HG03558 (cell line): ENCODE data around the gene CRYBG1.
"Not testable (repeated sequence)": the region's sequence is repeated elsewhere in the genome, so short reads cannot be mapped to it uniquely, and the experiment has no call there.

Experiments used
- ATAC-seq: cut with Tn5 transposase; IDR thresholded peaks from one replicate; pipeline ENCODE4 v1.9.1; 2021; ENCODE audit warnings: moderate number of reproducible peaks; ENCODE audit not compliant: unreplicated experiment; ENCODE audit errors: extremely low read depth

The CRYBG1 gene

GRCh38 chr6:106490030-106490429, 129.5 kb downstream of the CRYBG1 start:
- no peak for ATAC-seq

DNA sequence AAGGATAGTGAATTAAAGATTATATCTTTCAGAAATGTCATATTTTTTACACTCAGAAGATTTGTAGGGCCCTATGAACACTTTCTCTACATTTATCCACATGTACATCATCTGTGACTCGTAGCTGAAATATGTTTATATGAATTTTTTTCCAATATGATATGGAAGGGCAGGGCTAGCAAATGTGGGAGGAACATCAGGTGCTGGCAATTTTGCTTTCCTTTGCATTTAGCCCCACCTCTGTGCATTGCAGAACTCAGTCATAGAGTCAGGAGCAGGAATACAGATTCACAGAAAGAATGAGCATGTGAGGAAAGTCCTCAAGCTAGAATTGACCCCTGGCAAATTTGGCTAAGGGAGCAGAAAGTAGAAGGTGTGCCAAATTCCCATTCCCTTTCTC, 129.9 kb downstream of the CRYBG1 start:
- no peak for ATAC-seq

DNA sequence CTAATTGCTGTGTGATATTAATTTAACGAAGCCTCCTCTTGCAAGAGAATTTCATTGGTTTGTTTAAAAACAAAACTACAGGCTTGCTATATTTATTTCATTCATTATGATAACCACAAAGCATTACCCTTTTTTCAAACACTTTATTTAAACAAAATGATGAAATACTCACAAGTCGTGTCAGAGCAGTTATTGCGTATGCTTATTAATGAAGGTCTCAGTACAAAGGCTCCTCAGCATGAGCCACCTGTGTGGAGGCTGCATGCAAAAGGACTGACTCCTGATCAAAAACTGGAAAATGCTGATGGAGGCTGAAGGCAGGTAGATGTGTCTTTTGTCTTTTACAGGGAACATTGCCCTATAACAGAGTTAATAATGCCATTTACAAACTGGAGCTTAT, 130.5 kb downstream of the CRYBG1 start:
- no peak for ATAC-seq

- ATAC-seq: no peak
These were observed 134.5 kb downstream of the CRYBG1 start for GRCh38 chr6:106495014-106495413.

DNA sequence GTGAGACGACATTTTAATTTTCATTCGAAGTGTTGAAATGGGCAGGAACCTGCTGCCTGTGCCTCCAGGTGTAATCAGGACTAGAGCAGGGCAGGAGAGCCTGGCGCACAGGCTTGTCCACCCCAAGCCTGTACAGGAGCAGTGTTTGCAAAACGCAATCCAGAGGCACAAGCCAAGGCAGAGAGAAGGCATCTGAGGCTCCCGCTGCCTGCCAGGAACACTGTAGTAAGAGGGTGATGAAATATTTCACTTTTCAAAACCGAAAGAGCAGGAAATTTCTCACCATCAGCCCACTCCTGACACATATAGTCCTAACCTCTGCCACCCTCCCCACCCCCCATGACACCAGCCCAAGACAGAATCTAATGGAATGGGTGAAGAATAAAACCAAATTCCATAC, 136.3 kb downstream of the CRYBG1 start:
- ATAC-seq: no peak

- no peak for ATAC-seq
These were observed 141.4 kb downstream of the CRYBG1 start for GRCh38 chr6:106501960-106502371.

GRCh38 chr6:106502559-106502958, 142.0 kb downstream of the CRYBG1 start:
- no peak for ATAC-seq

DNA sequence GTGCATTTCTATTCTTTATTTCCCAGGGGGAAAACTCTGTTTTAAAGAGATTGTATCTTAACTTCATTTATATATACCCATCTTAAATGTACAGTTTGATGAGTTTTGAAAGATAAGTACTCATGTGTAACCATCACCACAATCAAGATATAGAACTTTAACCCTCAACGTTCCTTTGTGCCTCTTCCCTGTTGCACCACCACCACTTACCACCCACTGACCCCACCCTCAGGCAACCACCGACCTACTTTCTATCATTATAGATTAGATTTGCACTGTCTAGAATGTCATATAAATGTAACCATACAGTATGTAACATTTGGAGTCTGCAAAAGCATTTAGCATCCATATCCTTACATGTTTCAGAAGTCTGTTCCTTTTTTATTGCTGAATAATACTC, 147.8 kb downstream of the CRYBG1 start:
- no peak for ATAC-seq

- no peak for ATAC-seq
These were observed 148.3 kb downstream of the CRYBG1 start for GRCh38 chr6:106508834-106509233.

DNA sequence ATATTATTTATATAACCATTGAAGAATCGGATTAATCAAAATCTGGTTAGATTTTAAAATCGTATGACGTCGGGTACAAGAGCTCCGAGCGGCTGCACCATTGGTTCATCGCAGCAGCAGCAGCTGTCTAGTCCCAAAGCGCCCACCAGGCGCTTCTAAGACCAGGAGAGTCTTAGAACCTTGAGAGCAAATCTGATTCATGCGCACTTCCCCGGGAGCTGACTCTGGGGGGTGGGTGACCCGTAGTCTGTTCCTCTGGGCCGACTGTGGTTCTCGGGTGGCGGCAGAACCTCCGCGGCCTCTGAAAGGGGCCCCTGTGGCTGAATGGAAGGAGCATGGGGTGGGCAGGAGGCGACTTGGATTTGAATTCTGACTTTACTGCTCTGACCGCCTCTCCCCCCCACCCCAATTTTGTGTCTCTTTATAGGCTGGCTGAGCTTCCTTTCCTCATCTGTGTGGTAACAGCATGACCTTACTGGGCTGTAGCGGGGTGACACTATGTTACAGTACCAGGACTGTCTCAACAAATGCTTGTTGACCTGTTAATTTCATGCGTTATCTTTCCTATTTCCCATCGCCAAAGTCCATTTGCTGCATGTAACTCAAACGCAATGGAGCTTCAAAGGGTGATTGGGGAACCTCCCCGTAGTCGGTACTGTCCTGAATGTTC, 149.0 kb downstream of the CRYBG1 start:
- ATAC-seq: no peak

DNA sequence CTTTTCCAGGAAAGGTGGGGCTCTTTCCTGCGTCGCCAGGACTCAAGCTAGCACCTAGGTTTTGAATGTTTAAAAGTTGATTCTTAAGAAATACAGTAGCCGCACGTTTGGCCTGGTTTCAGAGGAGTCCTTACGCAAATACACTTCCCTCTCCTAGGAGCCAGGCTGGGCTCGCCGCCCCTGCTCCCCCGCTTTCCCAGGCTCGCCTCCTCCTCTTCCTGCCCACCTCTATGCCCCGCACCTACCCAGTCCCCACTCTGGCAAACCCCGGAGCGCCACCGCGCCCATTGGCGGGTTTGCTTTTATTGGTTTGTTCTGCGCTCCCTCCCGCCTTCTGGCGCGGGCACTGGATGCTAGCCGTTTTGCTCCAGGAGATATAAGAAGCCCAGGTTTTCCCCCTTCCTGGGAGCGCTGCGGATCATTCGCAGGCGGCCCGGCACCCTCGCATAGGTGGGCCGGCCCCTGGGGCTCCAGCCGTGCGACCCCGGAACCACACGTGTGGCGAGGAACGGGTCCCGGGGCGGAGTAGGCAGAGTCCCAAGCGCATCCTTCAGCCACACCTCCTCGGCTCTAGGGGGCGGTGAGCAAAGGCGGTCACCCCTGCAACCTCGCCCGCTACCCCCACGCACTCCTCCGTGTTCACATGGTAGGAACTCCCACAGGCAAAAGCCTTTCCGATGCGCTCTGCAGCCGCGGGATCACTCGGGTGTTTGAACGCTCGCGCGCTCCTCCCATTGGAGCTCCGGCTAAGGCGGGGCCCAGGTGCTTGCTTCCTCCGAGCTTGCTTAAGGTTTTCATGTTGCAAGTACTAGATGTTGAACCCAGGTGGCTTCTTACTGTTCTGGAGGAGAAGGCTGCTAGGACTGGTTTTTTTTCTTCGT, 149.8 kb downstream of the CRYBG1 start:
- ATAC-seq: peak; percentile 27

GRCh38 chr6:106511288-106512047, 151.0 kb downstream of the CRYBG1 start:
- ATAC-seq: no peak

GRCh38 chr6:106512048-106512967, 151.8 kb downstream of the CRYBG1 start:
- peak; percentile 33 for ATAC-seq

- ATAC-seq: no peak
These were observed 152.6 kb downstream of the CRYBG1 start for GRCh38 chr6:106512968-106513574.

DNA sequence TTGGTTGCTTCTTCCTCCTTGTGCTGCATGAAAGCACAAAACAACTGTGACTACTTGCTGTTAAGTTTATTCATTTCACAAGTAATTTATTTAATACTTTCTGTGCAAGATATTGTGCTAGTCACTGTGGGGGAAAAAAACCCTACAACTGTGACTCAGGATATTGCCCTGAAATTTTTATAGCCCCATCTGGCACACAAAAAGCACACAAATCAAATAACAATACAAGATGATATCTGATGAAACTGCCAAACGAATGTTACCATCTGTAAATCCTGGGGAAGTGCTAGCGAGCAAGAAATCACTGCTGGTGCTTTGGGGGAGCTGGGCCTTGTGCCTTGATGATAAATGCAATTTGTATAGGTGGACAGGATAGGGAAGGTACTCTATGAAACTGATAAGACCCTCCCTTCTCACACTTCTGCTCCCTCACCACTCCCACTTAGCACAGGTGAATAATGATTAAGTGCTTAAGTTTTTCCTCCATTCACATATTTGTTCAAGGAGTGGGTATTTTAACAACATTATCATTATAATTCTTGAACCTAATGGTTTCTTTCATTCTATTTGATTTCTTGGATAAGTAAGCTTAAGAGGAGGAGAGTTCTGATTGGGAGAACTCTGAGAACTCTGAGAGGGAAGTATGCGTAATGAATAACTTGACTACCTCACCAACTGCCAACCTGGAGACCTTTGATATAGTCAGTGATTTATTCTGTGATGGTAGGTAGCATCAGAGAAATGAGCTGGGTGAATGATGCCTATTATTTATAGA, 153.5 kb downstream of the CRYBG1 start:
- ATAC-seq: no peak

DNA sequence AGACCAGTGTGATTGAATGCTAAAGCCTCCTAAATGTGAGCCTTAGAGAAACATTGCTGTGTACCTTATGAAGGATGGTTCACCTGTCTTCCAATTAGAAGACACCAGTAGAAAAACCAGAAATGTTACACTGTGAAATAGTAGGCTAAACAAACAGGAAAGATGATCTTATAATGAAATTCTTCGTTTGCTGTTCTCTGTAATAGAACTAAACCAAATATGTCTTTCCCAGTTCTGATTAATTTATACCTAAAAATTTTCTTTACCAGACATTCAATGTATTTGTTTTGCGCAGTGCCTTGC, 154.0 kb downstream of the CRYBG1 start:
- ATAC-seq: no peak

- not testable (repeated sequence) for ATAC-seq
These were observed 155.1 kb downstream of the CRYBG1 start for GRCh38 chr6:106515582-106515981.

DNA sequence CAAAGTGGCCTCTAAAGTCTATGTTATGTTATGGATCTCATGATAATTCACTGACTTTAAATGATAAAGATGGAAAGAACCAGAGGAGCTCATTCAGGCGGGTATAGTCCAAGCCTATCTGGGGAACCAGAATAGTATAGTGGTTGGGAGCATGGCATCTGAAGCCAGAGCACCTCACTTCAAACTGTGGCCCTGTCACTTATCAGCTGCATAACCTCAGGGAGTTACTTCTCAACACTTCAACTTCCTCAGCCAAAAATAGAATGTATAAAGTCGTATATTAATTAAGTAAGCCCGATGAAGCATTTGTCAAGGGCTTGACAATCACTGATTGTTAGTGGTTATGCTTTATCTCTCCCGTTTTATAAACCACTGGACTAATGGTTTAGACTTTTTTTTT, 156.1 kb downstream of the CRYBG1 start:
- no peak for ATAC-seq

DNA sequence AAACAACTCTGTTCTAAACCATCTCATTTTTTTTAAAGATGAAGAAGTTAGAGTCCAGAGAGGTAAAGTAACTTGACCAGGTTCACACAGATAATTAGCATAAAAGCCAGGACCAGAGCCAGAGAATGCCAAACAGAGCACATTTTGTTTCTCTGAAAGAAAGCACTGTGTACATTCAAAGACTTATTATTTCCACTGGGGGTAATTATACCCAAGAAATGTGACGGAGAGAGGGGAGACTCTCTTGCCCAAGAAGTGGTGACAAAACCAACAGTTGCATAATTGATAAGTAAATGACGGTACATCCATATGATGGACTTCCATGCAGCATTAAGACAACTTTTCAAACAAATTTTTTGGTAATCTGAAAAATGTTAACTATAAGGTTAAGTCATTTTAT, 157.2 kb downstream of the CRYBG1 start:
- ATAC-seq: no peak
